Esophagus squamous epithelium (tissue), 4 donors: ENCODE results near the gene FERMT3.

ENCODE experiments used
- CTCF ChIP-seq, 6 experiments: fragments of 450-650 bp in 4 of 6; fragments of 200-600 bp in 2 of 6; sonication (generic) in 2 of 6; IDR thresholded peaks; one replicate each; pipeline ENCODE4 v1.5.1; 2016 to 2019; ENCODE audit warnings: antibody characterized with exemption in 6 of 6, mild to moderate bottlenecking in 4 of 6, moderate library complexity in 4 of 6
- POLR2A ChIP-seq, 4 donors: fragments of 450-650 bp; IDR thresholded peaks; one replicate each; pipeline ENCODE4 v1.6.1; 2017; ENCODE audit warnings: antibody characterized with exemption in 4 of 4, mild to moderate bottlenecking in 4 of 4, moderate library complexity in 3 of 4

- TF ChIP-seq CTCF (IDR thresholded peaks at IDR 0.05): no peak
- peak in 2 of 4 donors; percentile 20 to 25 for TF ChIP-seq POLR2A (IDR thresholded peaks at IDR 0.05)
These were observed 950 bp downstream of the FERMT3 start for GRCh38 chr11:64207256-64208085.
